K562 (cell line): Measurements from ENCODE around the gene IRX5. TPM values are rescaled to one million over a fixed set of nuclear protein-coding genes. Genes with fewer than 3 reads are reported as not detected.
A peak's percentile ranks its signal among the peaks of the same experiment; 100 is the strongest.

ENCODE experiments used
- CBX1 ChIP-seq: sonication (generic); IDR thresholded peaks from 2 replicates; pipeline ENCODE4 v1.6.1; 2016; ENCODE audit warnings: antibody characterized with exemption, low read depth, mild to moderate bottlenecking
- ELK3 ChIP-seq: fragments of 450-650 bp; formaldehyde crosslinking; IDR thresholded peaks from 2 replicates; pipeline ENCODE4 v1.4.0; 2020; ENCODE audit warnings: mild to moderate bottlenecking
- MCM7 ChIP-seq, 2 experiments: fragments of 450-650 bp; IDR thresholded peaks; 2 replicates each; pipeline ENCODE4 v1.6.1; 2016 to 2018
- MIER1 ChIP-seq: fragments of 450-650 bp; IDR thresholded peaks from 2 replicates; pipeline ENCODE4 v1.6.1; 2016; ENCODE audit warnings: antibody characterized with exemption, mild to moderate bottlenecking, low read depth
- MNT ChIP-seq, 2 experiments: fragments of 450-650 bp; conservative IDR thresholded peaks; 2 replicates each; pipeline ENCODE4 v1.6.1; 2017; ENCODE audit warnings: mild to moderate bottlenecking in 2 of 2, moderate library complexity in 2 of 2
- MYBL2 ChIP-seq, 2 experiments: fragments of 450-650 bp in 1 of 2; sonication (generic) in 1 of 2; formaldehyde crosslinking in 1 of 2; IDR thresholded peaks; 2 replicates each; pipeline versions ENCODE4 v1.6.1 to v1.8.1; 2017 to 2022; ENCODE audit warnings: borderline replicate concordance in 1 of 2, inconsistent platforms in 1 of 2, low read depth in 1 of 2, mild to moderate bottlenecking in 1 of 2, missing genetic modification reagents in 1 of 2, moderate library complexity in 1 of 2
- PBX2 ChIP-seq, 2 experiments: IDR thresholded peaks in 1 of 2; conservative IDR thresholded peaks in 1 of 2; 2 replicates each; pipeline ENCODE4 v1.6.1; 2016; ENCODE audit warnings: low read depth in 2 of 2, mild to moderate bottlenecking in 1 of 2, missing compliant biosample characterization in 1 of 2, missing genetic modification characterization in 1 of 2, moderate library complexity in 1 of 2
- PHB ChIP-seq: fragments of 250-450 bp; sonication (Bioruptor Pico); IDR thresholded peaks from 2 replicates; pipeline ENCODE4 v1.5.0; 2021
- SPI1 ChIP-seq: IDR thresholded peaks from 2 replicates; pipeline ENCODE4 v1.6.1; 2011; ENCODE audit warnings: low read depth, low read length, control low read depth, borderline replicate concordance
- STAT5B ChIP-seq: fragments of 250-450 bp; sonication (Bioruptor Pico); IDR thresholded peaks from 2 replicates; pipeline ENCODE4 v1.8.0; 2021; ENCODE audit warnings: mild to moderate bottlenecking, inconsistent platforms
- ZEB2 ChIP-seq: fragments of 450-650 bp; IDR thresholded peaks from 2 replicates; pipeline ENCODE4 v1.6.1; 2016
- ZNF146 ChIP-seq: IDR thresholded peaks from one replicate; pipeline ENCODE4 v1.6.1; 2018; ENCODE audit warnings: missing compliant biosample characterization; ENCODE audit not compliant: unreplicated experiment
- ZNF431 ChIP-seq: sonication (generic); formaldehyde crosslinking; IDR thresholded peaks from 2 replicates; pipeline ENCODE4 v1.8.0; 2022; ENCODE audit warnings: mild to moderate bottlenecking, missing genetic modification reagents
- polyA plus RNA-seq, 8 experiments: library from polyadenylated mRNA; depleted of rRNA in 4 of 8; stranded (reverse) in 5 of 8; unstranded in 3 of 8; fragments of >200 nt; fragmentation: Nextera tagmentation in 2 of 8; fragmentation: Illumina TruSeq in 1 of 8; extraction: Ambion mirVana in 2 of 8; extraction: Trizol in 1 of 8; gene quantifications; 2 replicates each; pipeline versions ENCODE4 v1.2.1 to v1.2.3, GENCODE V29; 2011 to 2014; ENCODE audit warnings: inconsistent platforms in 1 of 8, missing spikeins in 1 of 8
- total RNA-seq, 7 experiments: library from RNA; depleted of rRNA in 6 of 7; stranded (reverse); fragments of >200 nt in 6 of 7; fragmentation: Illumina TruSeq in 2 of 7; extraction: Trizol in 2 of 7; gene quantifications; 2 replicates each; pipeline versions ENCODE4 v1.2.1 to v1.2.3, GENCODE V29; 2011 to 2021; ENCODE audit warnings: low replicate concordance in 1 of 7
- TF ChIP-seq, protein P1 (sequence below): IDR thresholded peaks from 2 replicates; pipeline ENCODE4 v1.6.1; 2011; ENCODE audit warnings: borderline replicate concordance, low read depth, mild to moderate bottlenecking, moderate library complexity, low read length; ENCODE audit not compliant: insufficient read depth, poor library complexity, severe bottlenecking
- TF ChIP-seq, protein P2 (sequence below): sonication (generic); formaldehyde crosslinking; IDR thresholded peaks from 2 replicates; pipeline ENCODE4 v1.8.1; 2023; ENCODE audit warnings: mild to moderate bottlenecking, missing genetic modification reagents

Gene IRX5
- total and polyA plus RNA-seq, 9 of the 15 experiments (the other 6 are each of a cell fraction or from before 2014, with no cell fraction given) = 0.20 to 4.2 (median 0.94) TPM

GRCh38 chr16:54927125-54928015 lies 3.3 kb upstream of the IRX5 start (continued):
- TF ChIP-seq MNT (conservative IDR thresholded peaks at IDR 0.05) (0 out of 4 replicates have a peak, but pooled peaks of 1 of the 2 experiments have one; percentile 41), ZNF146 (no peak), SPI1 (no peak), MYBL2 (IDR thresholded peaks at IDR 0.05; ENCODE audit: low read depth) (no peak), MYBL2 (CRISPR knock-in tag; IDR thresholded peaks at IDR 0.05; ENCODE audit: borderline replicate concordance) (no peak), ELK3 (CRISPR knock-in tag) (no peak), PBX2 (CRISPR knock-in tag; IDR thresholded peaks at IDR 0.05; ENCODE audit: low read depth) (no peak), PBX2 (tag; conservative IDR thresholded peaks at IDR 0.05; ENCODE audit: low read depth) (0 out of 2 replicates have a peak, but pooled peaks have one; percentile 42), PHB (CRISPR knock-in tag) (no peak), MCM7 (IDR thresholded peaks at IDR 0.05) (no peak), ZEB2 (0 out of 2 replicates have a peak, but pooled peaks have one; percentile 44), STAT5B (CRISPR knock-in tag) (no peak), ZNF431 (CRISPR knock-in tag) (no peak), CBX1 (no peak), MIER1 (no peak)
- TF ChIP-seq, protein P1, sequence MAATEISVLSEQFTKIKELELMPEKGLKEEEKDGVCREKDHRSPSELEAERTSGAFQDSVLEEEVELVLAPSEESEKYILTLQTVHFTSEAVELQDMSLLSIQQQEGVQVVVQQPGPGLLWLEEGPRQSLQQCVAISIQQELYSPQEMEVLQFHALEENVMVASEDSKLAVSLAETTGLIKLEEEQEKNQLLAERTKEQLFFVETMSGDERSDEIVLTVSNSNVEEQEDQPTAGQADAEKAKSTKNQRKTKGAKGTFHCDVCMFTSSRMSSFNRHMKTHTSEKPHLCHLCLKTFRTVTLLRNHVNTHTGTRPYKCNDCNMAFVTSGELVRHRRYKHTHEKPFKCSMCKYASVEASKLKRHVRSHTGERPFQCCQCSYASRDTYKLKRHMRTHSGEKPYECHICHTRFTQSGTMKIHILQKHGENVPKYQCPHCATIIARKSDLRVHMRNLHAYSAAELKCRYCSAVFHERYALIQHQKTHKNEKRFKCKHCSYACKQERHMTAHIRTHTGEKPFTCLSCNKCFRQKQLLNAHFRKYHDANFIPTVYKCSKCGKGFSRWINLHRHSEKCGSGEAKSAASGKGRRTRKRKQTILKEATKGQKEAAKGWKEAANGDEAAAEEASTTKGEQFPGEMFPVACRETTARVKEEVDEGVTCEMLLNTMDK = no peak
- TF ChIP-seq, protein P2, sequence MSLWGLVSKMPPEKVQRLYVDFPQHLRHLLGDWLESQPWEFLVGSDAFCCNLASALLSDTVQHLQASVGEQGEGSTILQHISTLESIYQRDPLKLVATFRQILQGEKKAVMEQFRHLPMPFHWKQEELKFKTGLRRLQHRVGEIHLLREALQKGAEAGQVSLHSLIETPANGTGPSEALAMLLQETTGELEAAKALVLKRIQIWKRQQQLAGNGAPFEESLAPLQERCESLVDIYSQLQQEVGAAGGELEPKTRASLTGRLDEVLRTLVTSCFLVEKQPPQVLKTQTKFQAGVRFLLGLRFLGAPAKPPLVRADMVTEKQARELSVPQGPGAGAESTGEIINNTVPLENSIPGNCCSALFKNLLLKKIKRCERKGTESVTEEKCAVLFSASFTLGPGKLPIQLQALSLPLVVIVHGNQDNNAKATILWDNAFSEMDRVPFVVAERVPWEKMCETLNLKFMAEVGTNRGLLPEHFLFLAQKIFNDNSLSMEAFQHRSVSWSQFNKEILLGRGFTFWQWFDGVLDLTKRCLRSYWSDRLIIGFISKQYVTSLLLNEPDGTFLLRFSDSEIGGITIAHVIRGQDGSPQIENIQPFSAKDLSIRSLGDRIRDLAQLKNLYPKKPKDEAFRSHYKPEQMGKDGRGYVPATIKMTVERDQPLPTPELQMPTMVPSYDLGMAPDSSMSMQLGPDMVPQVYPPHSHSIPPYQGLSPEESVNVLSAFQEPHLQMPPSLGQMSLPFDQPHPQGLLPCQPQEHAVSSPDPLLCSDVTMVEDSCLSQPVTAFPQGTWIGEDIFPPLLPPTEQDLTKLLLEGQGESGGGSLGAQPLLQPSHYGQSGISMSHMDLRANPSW (CRISPR knock-in tag) = no peak
